ENCODE results near the gene ADAMTSL4. TPM values are rescaled to one million over a fixed set of nuclear protein-coding genes. Genes with fewer than 3 reads are reported as not detected.

The ADAMTSL4 gene
- total RNA-seq, 1 donor, result 5.4 TPM

- Histone ChIP-seq H3K79me2 (ENCODE audit: insufficient read depth, low read length) (peaks cover 17% of the 10 kb centered on the region), H2AFZ (ENCODE audit: low read length) (no peak overlapping the region), H3K36me3 (ENCODE audit: insufficient read depth, low read length) (peaks cover 53% of the 10 kb centered on the region), H3K4me1 (ENCODE audit: insufficient read depth, low read length) (peaks cover 18% of the 10 kb centered on the region), H3K4me2 (ENCODE audit: insufficient read depth, low read length) (peak overlapping the region; percentile 98), H3K4me3 (ENCODE audit: insufficient read depth, low read length) (peak overlapping the region; percentile 74), H3K9me3 (ENCODE audit: low read depth, low read length) (no peaks in the 10 kb centered on the region), H3K27ac (ENCODE audit: low read depth, low read length) (peak overlapping the region; percentile 79), H3K27me3 (ENCODE audit: insufficient read depth, low read length) (no peaks in the 10 kb centered on the region), H4K20me1 (ENCODE audit: insufficient read depth, low read length) (no peaks in the 10 kb centered on the region)
- TF ChIP-seq CTCF (IDR thresholded peaks at IDR 0.05; ENCODE audit: extremely low read depth, low read depth, low read length), result no peak
- DNase-seq (ENCODE audit: insufficient read length, low spot score, missing footprints), result no peak
Measured at GRCh38 chr1:150508982-150509381, 40.2 kb upstream of the ADAMTSL4 start.

- no peaks in the 10 kb centered on the region for H4K20me1 ChIP-seq (ENCODE audit: insufficient read depth, low read length)
- H3K27ac ChIP-seq (ENCODE audit: low read depth, low read length), result no peak overlapping the region
- no peak overlapping the region for H3K4me3 ChIP-seq (ENCODE audit: insufficient read depth, low read length)
- no peaks in the 10 kb centered on the region for H3K27me3 ChIP-seq (ENCODE audit: insufficient read depth, low read length)
- H3K9me3 ChIP-seq (ENCODE audit: low read depth, low read length), result no peaks in the 10 kb centered on the region
- no peak overlapping the region for H3K4me2 ChIP-seq (ENCODE audit: insufficient read depth, low read length)
- TF ChIP-seq CTCF (IDR thresholded peaks at IDR 0.05; ENCODE audit: extremely low read depth, low read depth, low read length), result no peak
- peaks cover 17% of the 10 kb centered on the region for H3K79me2 ChIP-seq (ENCODE audit: insufficient read depth, low read length)
- peaks cover 33% of the 10 kb centered on the region for H3K36me3 ChIP-seq (ENCODE audit: insufficient read depth, low read length)
- DNase-seq (ENCODE audit: insufficient read length, low spot score, missing footprints), result peak; percentile 15
- H3K4me1 ChIP-seq (ENCODE audit: insufficient read depth, low read length), result peaks cover 25% of the 10 kb centered on the region
- H2AFZ ChIP-seq (ENCODE audit: low read length), result no peak overlapping the region
Measured at GRCh38 chr1:150511551-150511950, 37.7 kb upstream of the ADAMTSL4 start.

- no peak overlapping the region for H3K4me2 ChIP-seq (ENCODE audit: insufficient read depth, low read length)
- H3K36me3 ChIP-seq (ENCODE audit: insufficient read depth, low read length), result peaks cover 28% of the 10 kb centered on the region
- H3K79me2 ChIP-seq (ENCODE audit: insufficient read depth, low read length), result peaks cover 17% of the 10 kb centered on the region
- H2AFZ ChIP-seq (ENCODE audit: low read length), result no peak overlapping the region
- H3K4me3 ChIP-seq (ENCODE audit: insufficient read depth, low read length), result no peak overlapping the region
- H3K27ac ChIP-seq (ENCODE audit: low read depth, low read length), result no peak overlapping the region
- no peaks in the 10 kb centered on the region for H4K20me1 ChIP-seq (ENCODE audit: insufficient read depth, low read length)
- H3K9me3 ChIP-seq (ENCODE audit: low read depth, low read length), result no peaks in the 10 kb centered on the region
- no peaks in the 10 kb centered on the region for H3K27me3 ChIP-seq (ENCODE audit: insufficient read depth, low read length)
- H3K4me1 ChIP-seq (ENCODE audit: insufficient read depth, low read length), result peaks cover 28% of the 10 kb centered on the region
- no peak for TF ChIP-seq CTCF (IDR thresholded peaks at IDR 0.05; ENCODE audit: extremely low read depth, low read depth, low read length)
- no peak for DNase-seq (ENCODE audit: insufficient read length, low spot score, missing footprints)
Measured at GRCh38 chr1:150511985-150512660, 37.1 kb upstream of the ADAMTSL4 start.

- no peak overlapping the region for H2AFZ ChIP-seq (ENCODE audit: low read length)
- no peak overlapping the region for H3K4me2 ChIP-seq (ENCODE audit: insufficient read depth, low read length)
- no peak for TF ChIP-seq CTCF (IDR thresholded peaks at IDR 0.05; ENCODE audit: extremely low read depth, low read depth, low read length)
- H3K36me3 ChIP-seq (ENCODE audit: insufficient read depth, low read length), result peaks cover 28% of the 10 kb centered on the region
- peak; percentile 32 for DNase-seq (ENCODE audit: insufficient read length, low spot score, missing footprints)
- H3K27ac ChIP-seq (ENCODE audit: low read depth, low read length), result no peak overlapping the region
- H3K4me1 ChIP-seq (ENCODE audit: insufficient read depth, low read length), result peaks cover 24% of the 10 kb centered on the region
- no peaks in the 10 kb centered on the region for H3K27me3 ChIP-seq (ENCODE audit: insufficient read depth, low read length)
- peaks cover 17% of the 10 kb centered on the region for H3K79me2 ChIP-seq (ENCODE audit: insufficient read depth, low read length)
- no peaks in the 10 kb centered on the region for H3K9me3 ChIP-seq (ENCODE audit: low read depth, low read length)
- no peaks in the 10 kb centered on the region for H4K20me1 ChIP-seq (ENCODE audit: insufficient read depth, low read length)
- H3K4me3 ChIP-seq (ENCODE audit: insufficient read depth, low read length), result no peak overlapping the region
Measured at GRCh38 chr1:150512846-150513245, 36.4 kb upstream of the ADAMTSL4 start.

All from osteoblast (primary cell).